ENCODE results near the gene SUGCT.

The SUGCT gene

DNA sequence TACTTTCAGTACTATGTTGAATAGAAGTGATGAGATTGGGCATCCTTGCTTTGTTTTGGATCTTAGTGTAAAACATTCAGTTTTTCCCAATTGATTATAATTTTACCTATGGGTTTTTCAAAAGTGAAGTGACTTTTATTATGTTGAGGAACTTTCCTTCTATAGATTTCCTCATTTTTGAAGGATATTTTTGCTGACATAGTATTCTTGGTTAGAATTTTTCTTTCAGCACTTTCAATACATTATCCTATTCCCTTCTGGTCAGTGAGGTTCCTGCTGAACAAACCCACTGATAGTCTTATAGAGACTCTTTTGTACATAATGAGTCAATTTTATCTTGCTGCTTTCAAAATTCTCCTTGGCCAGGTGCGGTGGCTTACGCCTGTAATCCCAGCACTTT is 297.2 kb downstream of the SUGCT start:
- in situ Hi-C loops (cut with HindIII; ENCODE audit: low sequenced_read_pairs): no loop called here
- DNase-seq (ENCODE audit: low read depth): no peak
- H3K4me3 ChIP-seq (ENCODE audit: low read depth, low read length): no peak overlapping the region
- TF ChIP-seq, protein P1, sequence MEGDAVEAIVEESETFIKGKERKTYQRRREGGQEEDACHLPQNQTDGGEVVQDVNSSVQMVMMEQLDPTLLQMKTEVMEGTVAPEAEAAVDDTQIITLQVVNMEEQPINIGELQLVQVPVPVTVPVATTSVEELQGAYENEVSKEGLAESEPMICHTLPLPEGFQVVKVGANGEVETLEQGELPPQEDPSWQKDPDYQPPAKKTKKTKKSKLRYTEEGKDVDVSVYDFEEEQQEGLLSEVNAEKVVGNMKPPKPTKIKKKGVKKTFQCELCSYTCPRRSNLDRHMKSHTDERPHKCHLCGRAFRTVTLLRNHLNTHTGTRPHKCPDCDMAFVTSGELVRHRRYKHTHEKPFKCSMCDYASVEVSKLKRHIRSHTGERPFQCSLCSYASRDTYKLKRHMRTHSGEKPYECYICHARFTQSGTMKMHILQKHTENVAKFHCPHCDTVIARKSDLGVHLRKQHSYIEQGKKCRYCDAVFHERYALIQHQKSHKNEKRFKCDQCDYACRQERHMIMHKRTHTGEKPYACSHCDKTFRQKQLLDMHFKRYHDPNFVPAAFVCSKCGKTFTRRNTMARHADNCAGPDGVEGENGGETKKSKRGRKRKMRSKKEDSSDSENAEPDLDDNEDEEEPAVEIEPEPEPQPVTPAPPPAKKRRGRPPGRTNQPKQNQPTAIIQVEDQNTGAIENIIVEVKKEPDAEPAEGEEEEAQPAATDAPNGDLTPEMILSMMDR (IDR thresholded peaks at IDR 0.05; ENCODE audit: low read depth, low read length, missing control alignments): no peak

DNA sequence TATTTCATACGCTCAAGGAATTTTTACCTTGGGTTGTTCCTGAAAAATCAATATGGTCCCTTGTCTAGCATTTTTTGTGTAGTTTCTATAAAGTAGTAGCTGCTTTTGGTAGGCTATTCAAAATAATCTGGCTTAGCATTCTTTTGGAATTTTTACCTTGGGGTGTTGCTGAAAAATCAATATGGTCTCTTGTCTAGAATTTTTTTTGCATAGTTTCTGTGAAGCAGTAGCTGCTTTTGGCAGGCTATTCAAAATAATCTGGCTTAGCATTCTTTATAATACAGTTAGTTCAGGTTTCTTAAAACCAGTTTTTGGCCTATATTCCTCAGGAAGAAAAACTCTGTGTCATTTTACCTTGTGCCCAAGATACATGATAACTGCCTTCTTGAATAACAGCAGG is 301.9 kb downstream of the SUGCT start:
- in situ Hi-C loops (cut with HindIII; ENCODE audit: low sequenced_read_pairs): no loop called here
- TF ChIP-seq, protein P1 (IDR thresholded peaks at IDR 0.05; ENCODE audit: low read depth, low read length, missing control alignments): no peak
- DNase-seq (ENCODE audit: low read depth): no peak
- no peak overlapping the region for H3K4me3 ChIP-seq (ENCODE audit: low read depth, low read length)

DNA sequence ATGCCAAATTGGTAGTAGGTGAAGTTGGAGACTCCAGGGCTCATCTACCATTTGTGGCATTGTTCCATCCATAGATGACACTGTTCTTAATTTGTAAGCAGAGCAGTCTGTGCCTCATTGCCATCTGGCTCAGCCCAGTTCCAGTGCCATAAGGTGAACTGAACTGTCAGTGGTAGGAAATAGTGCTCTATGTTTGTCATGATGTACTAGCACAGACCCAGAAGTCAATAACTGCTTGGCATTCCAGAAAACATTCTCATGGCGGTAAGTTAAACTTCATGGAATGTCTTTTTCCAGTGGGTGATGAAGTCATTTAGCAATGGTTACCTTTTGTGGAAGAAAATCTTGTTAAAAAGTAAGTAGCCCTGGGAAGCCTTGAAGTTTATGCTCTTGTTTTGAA is 302.7 kb downstream of the SUGCT start:
- peak; percentile 55 for DNase-seq (ENCODE audit: low read depth)
- H3K4me3 ChIP-seq (ENCODE audit: low read depth, low read length): no peak overlapping the region
- in situ Hi-C loops (cut with HindIII; ENCODE audit: low sequenced_read_pairs): no loop called here
- TF ChIP-seq, protein P1 (IDR thresholded peaks at IDR 0.05; ENCODE audit: low read depth, low read length, missing control alignments): no peak

DNA sequence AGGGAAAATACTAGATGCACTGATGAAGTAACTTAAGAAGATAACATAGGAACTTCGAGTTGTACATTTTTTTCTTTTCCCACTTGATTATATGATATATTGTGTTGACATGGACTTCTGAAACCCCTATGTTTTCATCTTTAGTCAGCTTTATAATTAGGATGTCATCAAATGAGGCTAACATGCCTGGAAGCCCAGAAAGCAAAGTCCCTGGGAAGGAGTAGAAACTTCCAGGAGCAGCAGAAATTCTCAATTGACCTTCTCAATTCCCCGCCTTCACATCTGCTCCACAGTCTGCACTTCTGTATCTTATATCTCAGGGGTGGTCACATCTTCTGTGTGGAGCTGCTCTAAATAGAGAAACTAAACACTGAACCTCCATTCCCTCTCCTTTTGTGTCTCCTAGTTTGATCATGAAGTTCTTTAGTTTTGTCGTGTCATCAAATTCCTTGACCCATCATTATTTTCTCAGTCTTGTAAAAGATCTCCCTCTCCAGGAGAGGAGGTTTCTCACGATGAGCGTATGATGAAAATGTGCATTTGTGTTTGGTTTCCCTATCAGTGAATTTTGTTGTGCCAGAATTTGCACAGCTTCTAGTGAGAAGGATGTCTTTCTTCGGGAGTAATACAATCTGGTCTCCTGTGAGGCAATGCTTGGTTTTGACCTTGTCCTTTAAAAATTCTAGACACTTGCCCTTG is 303.3 kb downstream of the SUGCT start:
- no peak for DNase-seq (ENCODE audit: low read depth)
- H3K4me3 ChIP-seq (ENCODE audit: low read depth, low read length): no peak overlapping the region
- in situ Hi-C loops (cut with HindIII; ENCODE audit: low sequenced_read_pairs): no loop called here
- TF ChIP-seq, protein P1 (IDR thresholded peaks at IDR 0.05; ENCODE audit: low read depth, low read length, missing control alignments): no peak

DNA sequence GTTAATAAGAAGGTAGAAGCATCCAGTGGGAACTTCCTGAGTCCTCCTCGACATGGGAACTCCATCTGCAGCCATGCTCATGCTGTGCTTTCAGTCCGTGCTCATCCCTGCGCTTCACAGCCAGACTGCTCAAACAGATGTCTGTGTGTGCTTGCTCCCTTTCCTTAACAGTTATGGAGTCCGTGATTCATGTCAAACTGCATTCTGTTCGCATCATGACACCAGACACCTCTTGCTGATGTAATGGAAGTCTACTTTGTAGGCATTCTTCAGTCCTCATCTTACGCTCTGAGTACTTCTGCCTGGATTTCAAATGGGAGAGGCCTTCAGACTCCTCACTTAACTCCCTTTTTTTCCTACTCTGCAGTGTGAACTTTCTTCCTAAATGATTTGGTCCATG is 304.9 kb downstream of the SUGCT start:
- TF ChIP-seq, protein P1 (IDR thresholded peaks at IDR 0.05; ENCODE audit: low read depth, low read length, missing control alignments): no peak
- in situ Hi-C loops (cut with HindIII; ENCODE audit: low sequenced_read_pairs): no loop called here
- H3K4me3 ChIP-seq (ENCODE audit: low read depth, low read length): no peak overlapping the region
- DNase-seq (ENCODE audit: low read depth): no peak

DNA sequence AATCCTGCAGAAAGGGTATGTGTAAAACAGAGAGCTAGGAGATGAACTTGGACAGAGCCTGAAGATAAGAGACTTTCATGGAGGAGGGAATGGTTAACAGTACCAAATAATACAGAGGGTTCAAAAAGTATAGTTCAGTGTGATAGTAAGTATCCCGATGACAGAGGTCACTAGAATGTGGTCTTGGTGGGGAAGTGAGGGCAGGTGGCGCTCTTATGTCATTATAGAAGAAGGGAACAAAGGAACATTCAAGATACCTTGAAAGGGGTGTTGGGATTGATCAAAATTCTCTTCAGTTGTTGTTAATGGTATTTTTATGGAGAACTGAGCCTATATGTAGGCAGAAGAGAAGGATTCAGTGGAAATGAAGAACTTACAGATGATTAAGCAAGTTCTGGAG is 312.5 kb downstream of the SUGCT start:
- in situ Hi-C loops (cut with HindIII; ENCODE audit: low sequenced_read_pairs): no loop called here
- TF ChIP-seq, protein P1 (IDR thresholded peaks at IDR 0.05; ENCODE audit: low read depth, low read length, missing control alignments): no peak
- no peak overlapping the region for H3K4me3 ChIP-seq (ENCODE audit: low read depth, low read length)
- no peak for DNase-seq (ENCODE audit: low read depth)

Measured in astrocyte of the cerebellum (primary cell).